ENCODE measurements around the gene MAGI2.

Gene MAGI2

DNA sequence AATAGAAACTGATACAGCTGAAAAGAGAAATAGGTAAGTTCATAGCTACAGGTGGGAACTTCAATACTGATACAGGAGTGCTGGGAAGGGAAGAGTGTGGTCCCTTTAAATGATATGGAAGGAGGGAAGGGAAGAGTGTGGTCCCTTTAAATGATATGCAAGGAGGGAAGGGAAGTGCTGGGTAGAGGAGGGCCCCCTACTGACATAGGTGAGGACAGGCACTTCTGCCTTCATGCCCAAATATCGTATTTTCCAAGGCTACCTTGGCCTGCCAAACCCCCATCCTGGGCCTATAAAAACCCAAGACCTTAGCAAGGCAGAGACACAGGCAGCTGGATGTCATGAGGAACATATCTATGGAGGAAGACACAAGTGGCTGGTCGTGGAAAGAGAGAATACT is 92.3 kb downstream of the MAGI2 start:
- Histone ChIP-seq H3K9ac (ENCODE audit: low read length) (no peak overlapping the region), H3K4me1 (ENCODE audit: control insufficient read depth, low read depth, low read length) (no peaks in the 10 kb centered on the region), H3K27me3 (ENCODE audit: control insufficient read depth, insufficient read depth, low read length) (no peaks in the 10 kb centered on the region), H3K4me3 (ENCODE audit: low read length) (no peak overlapping the region), H3K27ac (ENCODE audit: low read length) (no peak overlapping the region), H3K9me3 (ENCODE audit: control insufficient read depth, low read depth, low read length) (no peaks in the 10 kb centered on the region), H3K36me3 (ENCODE audit: control insufficient read depth, low read depth, low read length) (no peaks in the 10 kb centered on the region)

DNA sequence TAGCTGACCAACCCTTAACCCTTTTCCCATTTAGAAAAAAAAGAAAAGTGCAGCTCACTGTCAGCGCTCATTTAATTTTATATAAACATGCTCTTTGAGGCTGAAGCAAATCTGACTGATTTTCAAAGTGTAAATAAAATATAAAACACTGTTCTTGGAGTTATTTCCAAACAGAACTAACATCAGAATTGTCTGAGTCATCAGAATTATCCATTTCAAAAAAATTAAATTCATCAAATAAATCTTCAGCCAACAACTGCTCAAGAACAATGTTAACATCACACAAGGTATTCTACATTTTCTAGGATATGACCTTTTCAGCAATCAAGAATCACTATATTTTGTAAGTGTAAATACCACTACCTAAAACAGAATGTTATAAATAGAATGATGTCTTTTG is 93.6 kb downstream of the MAGI2 start:
- Histone ChIP-seq H3K4me1 (ENCODE audit: control insufficient read depth, low read depth, low read length) (no peaks in the 10 kb centered on the region), H3K9me3 (ENCODE audit: control insufficient read depth, low read depth, low read length) (no peaks in the 10 kb centered on the region), H3K36me3 (ENCODE audit: control insufficient read depth, low read depth, low read length) (no peaks in the 10 kb centered on the region), H3K4me3 (ENCODE audit: low read length) (no peak overlapping the region), H3K9ac (ENCODE audit: low read length) (no peak overlapping the region), H3K27me3 (ENCODE audit: control insufficient read depth, insufficient read depth, low read length) (no peaks in the 10 kb centered on the region), H3K27ac (ENCODE audit: low read length) (no peak overlapping the region)

DNA sequence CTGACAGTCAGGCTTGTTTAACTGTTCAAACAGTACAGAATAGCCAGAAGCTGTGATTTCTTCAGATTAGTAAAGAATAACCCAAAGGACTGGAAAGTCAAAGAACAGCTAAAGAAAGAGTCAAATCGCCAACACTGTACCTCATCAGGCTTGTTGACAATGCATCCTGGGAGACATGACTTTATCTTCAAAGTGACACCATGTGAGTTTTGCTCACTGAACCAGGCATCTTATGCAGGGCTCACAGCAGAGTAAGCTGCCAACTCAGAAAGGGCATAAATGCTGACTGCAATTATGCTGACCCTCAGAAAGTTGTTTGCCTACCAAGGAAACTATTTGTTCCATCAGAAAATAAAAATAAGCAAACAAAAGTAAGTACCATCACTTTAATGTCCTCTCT is 96.4 kb downstream of the MAGI2 start:
- no peak overlapping the region for H3K27ac ChIP-seq (ENCODE audit: low read length)
- H3K9me3 ChIP-seq (ENCODE audit: control insufficient read depth, low read depth, low read length) = no peaks in the 10 kb centered on the region
- H3K36me3 ChIP-seq (ENCODE audit: control insufficient read depth, low read depth, low read length) = no peaks in the 10 kb centered on the region
- H3K9ac ChIP-seq (ENCODE audit: low read length) = no peak overlapping the region
- H3K4me3 ChIP-seq (ENCODE audit: low read length) = no peak overlapping the region
- no peaks in the 10 kb centered on the region for H3K4me1 ChIP-seq (ENCODE audit: control insufficient read depth, low read depth, low read length)
- H3K27me3 ChIP-seq (ENCODE audit: control insufficient read depth, insufficient read depth, low read length) = no peaks in the 10 kb centered on the region

DNA sequence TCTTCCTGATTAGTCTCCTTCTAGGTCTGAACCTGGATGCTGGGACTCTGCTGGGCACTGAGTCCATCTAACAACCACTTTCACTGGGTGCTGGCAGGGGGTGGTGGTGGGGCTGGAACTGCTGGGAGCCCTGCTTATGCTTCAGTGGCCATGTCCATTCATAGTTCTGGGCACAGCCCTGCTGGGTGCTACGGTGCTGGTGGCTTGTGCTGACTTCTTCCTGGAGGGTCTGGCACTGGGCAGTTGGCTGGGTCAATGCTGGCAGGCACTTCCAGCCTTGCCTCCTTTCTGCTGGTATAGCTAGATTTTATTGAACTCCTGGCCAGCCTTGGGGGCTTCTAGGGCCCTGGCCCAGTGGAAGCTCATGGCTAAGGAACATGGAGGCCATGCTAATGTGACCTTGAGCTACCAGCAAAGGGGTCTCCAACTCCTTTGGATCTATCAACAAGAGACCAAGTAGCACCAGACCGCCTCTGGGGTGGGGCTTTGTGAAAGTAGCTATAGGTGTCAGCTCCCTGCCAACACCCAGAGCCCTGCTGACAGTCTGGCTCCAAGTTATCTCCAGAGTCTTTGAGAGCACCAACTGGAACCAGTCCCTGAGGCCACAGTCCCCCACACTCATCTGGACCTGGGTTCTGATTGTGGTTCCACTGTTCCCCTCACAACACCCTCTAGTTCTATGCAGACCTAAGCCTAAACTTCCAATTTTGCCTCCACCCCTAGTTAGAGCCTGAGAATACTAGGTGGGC is 99.6 kb downstream of the MAGI2 start:
- Histone ChIP-seq H3K4me3 (ENCODE audit: low read length) (no peak overlapping the region), H3K4me1 (ENCODE audit: control insufficient read depth, low read depth, low read length) (no peaks in the 10 kb centered on the region), H3K27ac (ENCODE audit: low read length) (no peak overlapping the region), H3K9me3 (ENCODE audit: control insufficient read depth, low read depth, low read length) (no peaks in the 10 kb centered on the region), H3K9ac (ENCODE audit: low read length) (no peak overlapping the region), H3K36me3 (ENCODE audit: control insufficient read depth, low read depth, low read length) (no peaks in the 10 kb centered on the region), H3K27me3 (ENCODE audit: control insufficient read depth, insufficient read depth, low read length) (no peaks in the 10 kb centered on the region)

DNA sequence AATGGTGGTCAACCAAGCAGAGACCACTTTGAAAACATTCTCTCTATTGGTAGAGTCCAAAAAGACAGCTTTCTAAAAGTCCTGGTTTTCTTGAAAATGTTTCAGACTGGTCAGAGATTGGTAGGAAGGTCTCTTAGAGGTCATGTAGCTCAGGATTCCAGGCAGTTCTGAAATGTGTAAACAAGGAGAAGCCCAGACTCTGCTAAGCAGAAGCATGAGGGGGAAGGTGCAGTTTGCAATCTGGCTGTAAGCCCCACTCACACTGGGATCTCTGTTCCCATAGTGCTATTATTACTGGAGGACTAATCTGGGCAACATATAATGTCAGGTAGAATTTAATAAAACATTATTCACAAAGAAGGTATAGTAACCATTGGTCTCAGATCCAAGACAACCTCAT is 101.1 kb downstream of the MAGI2 start:
- H3K4me3 ChIP-seq (ENCODE audit: low read length) = no peak overlapping the region
- H3K9me3 ChIP-seq (ENCODE audit: control insufficient read depth, low read depth, low read length) = no peaks in the 10 kb centered on the region
- H3K4me1 ChIP-seq (ENCODE audit: control insufficient read depth, low read depth, low read length) = no peaks in the 10 kb centered on the region
- H3K27me3 ChIP-seq (ENCODE audit: control insufficient read depth, insufficient read depth, low read length) = no peaks in the 10 kb centered on the region
- H3K9ac ChIP-seq (ENCODE audit: low read length) = no peak overlapping the region
- no peaks in the 10 kb centered on the region for H3K36me3 ChIP-seq (ENCODE audit: control insufficient read depth, low read depth, low read length)
- H3K27ac ChIP-seq (ENCODE audit: low read length) = no peak overlapping the region

DNA sequence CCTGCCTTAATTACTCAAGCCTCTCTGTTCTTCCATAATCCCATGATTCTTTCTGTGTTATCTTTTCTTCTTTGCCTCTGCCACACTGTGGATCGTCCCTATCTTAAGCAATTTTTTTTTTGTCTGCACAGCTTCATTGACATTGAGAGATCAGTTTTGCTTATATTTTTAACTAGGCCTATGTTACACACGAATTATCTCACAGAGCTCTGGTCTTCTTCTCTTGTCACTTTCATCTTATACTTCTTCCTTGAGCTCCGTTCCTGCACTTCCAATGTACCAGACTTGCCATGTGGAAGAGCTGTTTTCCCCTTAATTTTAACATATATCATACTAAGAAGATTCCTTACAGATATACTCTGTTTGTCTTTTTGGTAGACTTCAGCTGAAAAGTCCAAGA is 106.1 kb downstream of the MAGI2 start:
- Histone ChIP-seq H3K4me1 (ENCODE audit: control insufficient read depth, low read depth, low read length) (no peaks in the 10 kb centered on the region), H3K9ac (ENCODE audit: low read length) (no peak overlapping the region), H3K27ac (ENCODE audit: low read length) (no peak overlapping the region), H3K9me3 (ENCODE audit: control insufficient read depth, low read depth, low read length) (no peaks in the 10 kb centered on the region), H3K27me3 (ENCODE audit: control insufficient read depth, insufficient read depth, low read length) (no peaks in the 10 kb centered on the region), H3K36me3 (ENCODE audit: control insufficient read depth, low read depth, low read length) (no peaks in the 10 kb centered on the region), H3K4me3 (ENCODE audit: low read length) (no peak overlapping the region)

DNA sequence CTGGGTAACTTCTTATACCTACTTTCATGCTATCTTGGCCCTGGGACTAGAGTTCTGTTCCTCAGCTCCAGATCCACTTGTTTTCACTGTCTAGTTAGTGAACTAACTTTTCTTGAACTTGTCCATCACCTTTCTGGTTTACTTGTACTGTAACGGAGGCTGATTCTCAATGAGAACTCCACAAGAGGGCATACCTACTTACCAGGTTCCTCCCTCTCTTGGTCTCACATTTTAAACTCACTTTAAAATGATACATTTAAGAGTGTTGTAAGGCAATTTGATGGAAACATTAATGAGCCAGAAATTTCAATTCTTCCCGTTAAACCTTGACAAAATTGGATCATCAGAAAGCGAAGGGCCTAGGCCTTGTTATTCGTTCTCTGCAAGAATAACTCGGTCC is 111.6 kb downstream of the MAGI2 start:
- no peaks in the 10 kb centered on the region for H3K36me3 ChIP-seq (ENCODE audit: control insufficient read depth, low read depth, low read length)
- H3K27ac ChIP-seq (ENCODE audit: low read length) = no peak overlapping the region
- no peaks in the 10 kb centered on the region for H3K4me1 ChIP-seq (ENCODE audit: control insufficient read depth, low read depth, low read length)
- no peak overlapping the region for H3K9ac ChIP-seq (ENCODE audit: low read length)
- H3K27me3 ChIP-seq (ENCODE audit: control insufficient read depth, insufficient read depth, low read length) = no peaks in the 10 kb centered on the region
- H3K4me3 ChIP-seq (ENCODE audit: low read length) = no peak overlapping the region
- H3K9me3 ChIP-seq (ENCODE audit: control insufficient read depth, low read depth, low read length) = no peaks in the 10 kb centered on the region

DNA sequence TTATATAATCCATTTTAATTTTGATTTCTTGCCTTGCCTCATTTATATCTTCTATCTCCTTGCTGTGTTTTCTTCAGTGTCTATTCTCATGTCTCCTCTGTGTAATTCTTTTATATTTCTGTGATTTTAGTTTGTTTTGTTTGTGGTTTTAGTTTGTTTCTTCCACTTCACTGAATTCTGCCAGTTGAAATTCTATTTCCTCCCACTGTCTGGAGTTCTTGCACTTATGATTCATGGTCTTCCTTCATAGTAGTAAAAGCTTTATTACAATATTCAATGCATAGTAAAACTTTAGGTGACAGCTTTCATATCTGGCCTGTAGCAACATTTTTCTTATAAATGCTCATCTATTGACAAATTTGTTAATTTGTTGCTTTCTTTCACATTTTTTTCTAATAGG is 113.3 kb downstream of the MAGI2 start:
- H3K9me3 ChIP-seq (ENCODE audit: control insufficient read depth, low read depth, low read length) = no peaks in the 10 kb centered on the region
- no peak overlapping the region for H3K4me3 ChIP-seq (ENCODE audit: low read length)
- H3K27me3 ChIP-seq (ENCODE audit: control insufficient read depth, insufficient read depth, low read length) = no peaks in the 10 kb centered on the region
- H3K9ac ChIP-seq (ENCODE audit: low read length) = no peak overlapping the region
- H3K36me3 ChIP-seq (ENCODE audit: control insufficient read depth, low read depth, low read length) = no peaks in the 10 kb centered on the region
- no peak overlapping the region for H3K27ac ChIP-seq (ENCODE audit: low read length)
- H3K4me1 ChIP-seq (ENCODE audit: control insufficient read depth, low read depth, low read length) = no peaks in the 10 kb centered on the region

DNA sequence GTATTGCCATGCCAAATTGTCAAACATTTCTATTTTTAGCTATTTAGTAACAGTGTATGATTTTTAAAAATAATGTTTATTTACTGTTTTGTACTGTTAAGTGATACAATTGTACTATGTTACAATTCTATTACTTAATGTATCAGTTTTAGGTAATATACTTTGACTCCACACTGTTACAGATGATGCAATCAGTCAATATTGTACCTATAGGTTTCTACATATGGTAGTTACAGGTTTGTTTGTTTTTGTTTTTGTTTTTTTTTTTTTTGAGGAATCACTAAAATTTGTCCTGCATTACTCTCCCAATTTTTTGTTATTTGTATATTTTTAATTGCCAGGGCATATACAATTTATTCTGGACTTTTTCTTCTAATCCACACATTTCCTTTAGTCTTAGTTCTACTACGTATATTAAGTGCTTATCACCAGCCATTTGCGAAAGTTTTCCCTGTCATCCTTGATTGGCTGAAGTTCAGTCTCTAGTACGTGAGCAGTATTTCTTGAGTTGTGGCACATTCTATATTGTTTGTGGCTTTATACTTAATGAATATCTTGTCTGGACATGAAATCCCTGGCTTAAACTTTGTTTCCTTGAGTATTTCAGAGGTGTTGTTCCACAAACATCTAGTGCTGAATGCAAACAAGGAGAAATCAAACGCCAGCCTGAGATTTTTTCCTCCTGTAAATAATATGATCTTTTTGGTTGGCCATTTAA is 114.1 kb downstream of the MAGI2 start:
- Histone ChIP-seq H3K27ac (ENCODE audit: low read length) (no peak overlapping the region), H3K4me3 (ENCODE audit: low read length) (no peak overlapping the region), H3K9me3 (ENCODE audit: control insufficient read depth, low read depth, low read length) (no peaks in the 10 kb centered on the region), H3K27me3 (ENCODE audit: control insufficient read depth, insufficient read depth, low read length) (no peaks in the 10 kb centered on the region), H3K36me3 (ENCODE audit: control insufficient read depth, low read depth, low read length) (no peaks in the 10 kb centered on the region), H3K9ac (ENCODE audit: low read length) (no peak overlapping the region), H3K4me1 (ENCODE audit: control insufficient read depth, low read depth, low read length) (no peaks in the 10 kb centered on the region)

DNA sequence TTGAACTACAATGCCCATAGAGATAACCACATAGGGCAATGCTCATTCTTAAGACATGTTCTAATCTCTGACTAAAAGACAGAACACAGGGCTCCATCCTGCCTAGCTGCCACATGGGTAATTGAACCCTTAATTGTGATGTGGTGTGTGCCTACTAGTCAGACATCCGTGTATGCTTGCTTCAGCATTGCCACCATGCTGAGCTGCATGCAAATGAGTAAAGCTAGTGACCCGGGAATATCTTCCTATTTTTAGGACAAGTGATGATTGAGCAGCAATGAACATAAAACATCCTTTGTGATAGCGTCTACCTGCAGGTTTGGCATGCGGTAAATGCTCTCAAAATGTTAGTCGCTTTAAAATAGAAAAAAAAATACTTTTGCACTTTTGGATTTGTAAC is 115.8 kb downstream of the MAGI2 start:
- no peaks in the 10 kb centered on the region for H3K27me3 ChIP-seq (ENCODE audit: control insufficient read depth, insufficient read depth, low read length)

DNA sequence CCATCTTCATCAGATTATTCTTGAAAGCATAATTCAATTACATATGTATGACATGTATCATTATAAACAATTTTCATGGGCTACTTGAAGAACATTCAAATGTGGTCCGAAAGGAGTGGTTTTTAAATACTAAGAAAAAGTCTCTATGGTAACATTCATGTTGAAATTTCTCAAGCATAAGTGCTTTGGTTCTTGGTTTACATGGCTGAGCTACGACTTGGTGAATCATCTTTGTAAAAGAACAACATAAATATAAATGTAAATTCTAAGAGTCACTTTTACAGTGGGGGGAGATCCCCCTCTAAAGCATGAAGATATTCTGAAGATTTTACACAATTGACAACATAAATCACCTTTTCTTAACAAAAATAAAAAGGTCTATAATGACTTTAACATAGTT is 118.6 kb downstream of the MAGI2 start:
- H3K9me3 ChIP-seq (ENCODE audit: control insufficient read depth, low read depth, low read length) = no peaks in the 10 kb centered on the region
- H3K27me3 ChIP-seq (ENCODE audit: control insufficient read depth, insufficient read depth, low read length) = no peaks in the 10 kb centered on the region
- no peaks in the 10 kb centered on the region for H3K4me1 ChIP-seq (ENCODE audit: control insufficient read depth, low read depth, low read length)
- H3K36me3 ChIP-seq (ENCODE audit: control insufficient read depth, low read depth, low read length) = no peaks in the 10 kb centered on the region
- H3K4me3 ChIP-seq (ENCODE audit: low read length) = no peak overlapping the region
- H3K27ac ChIP-seq (ENCODE audit: low read length) = no peak overlapping the region
- H3K9ac ChIP-seq (ENCODE audit: low read length) = no peak overlapping the region

More for the DNA sequence above, 115.8 kb downstream of the MAGI2 start:
- H3K9me3 ChIP-seq (ENCODE audit: control insufficient read depth, low read depth, low read length) = no peaks in the 10 kb centered on the region
- no peak overlapping the region for H3K9ac ChIP-seq (ENCODE audit: low read length)
- no peaks in the 10 kb centered on the region for H3K4me1 ChIP-seq (ENCODE audit: control insufficient read depth, low read depth, low read length)
- no peak overlapping the region for H3K27ac ChIP-seq (ENCODE audit: low read length)
- no peaks in the 10 kb centered on the region for H3K36me3 ChIP-seq (ENCODE audit: control insufficient read depth, low read depth, low read length)
- H3K4me3 ChIP-seq (ENCODE audit: low read length) = no peak overlapping the region

DNA sequence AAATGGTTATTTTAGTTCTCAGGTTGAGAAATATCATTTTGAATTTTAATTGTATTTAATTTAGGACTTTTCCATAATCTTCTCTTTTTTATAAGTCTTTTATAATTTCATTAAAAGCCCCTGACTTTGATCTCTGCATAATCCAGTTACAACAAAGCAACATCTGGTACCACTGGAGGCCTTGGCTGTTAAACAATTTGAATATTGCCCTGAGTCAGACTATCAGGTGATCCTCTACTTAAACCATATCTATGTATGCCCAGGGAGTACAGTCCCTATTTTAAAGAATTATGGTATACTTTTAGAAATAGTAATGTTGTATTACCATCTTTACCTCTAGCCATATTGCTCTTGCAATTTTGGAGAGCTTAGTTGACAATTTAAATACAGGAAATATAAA is 119.1 kb downstream of the MAGI2 start:
- Histone ChIP-seq H3K9ac (ENCODE audit: low read length) (no peak overlapping the region), H3K36me3 (ENCODE audit: control insufficient read depth, low read depth, low read length) (no peaks in the 10 kb centered on the region), H3K27me3 (ENCODE audit: control insufficient read depth, insufficient read depth, low read length) (no peaks in the 10 kb centered on the region), H3K4me3 (ENCODE audit: low read length) (no peak overlapping the region), H3K27ac (ENCODE audit: low read length) (no peak overlapping the region), H3K4me1 (ENCODE audit: control insufficient read depth, low read depth, low read length) (no peaks in the 10 kb centered on the region), H3K9me3 (ENCODE audit: control insufficient read depth, low read depth, low read length) (no peaks in the 10 kb centered on the region)

Measured in iPS-18a (cell line).